T1000 (cell line): Measurements from ENCODE around the gene KRT15.

Source experiments
- DNase-seq: peaks from one replicate; lab custom pipeline; 2025; ENCODE audit warnings: mixed read lengths; lab: John Stamatoyannopoulos, UW

Gene KRT15

GRCh38 chr17:41480136-41480535, 38.6 kb downstream of the KRT15 start:
- DNase-seq = no peak

GRCh38 chr17:41478237-41478636, 40.5 kb downstream of the KRT15 start:
- DNase-seq = no peak

DNA sequence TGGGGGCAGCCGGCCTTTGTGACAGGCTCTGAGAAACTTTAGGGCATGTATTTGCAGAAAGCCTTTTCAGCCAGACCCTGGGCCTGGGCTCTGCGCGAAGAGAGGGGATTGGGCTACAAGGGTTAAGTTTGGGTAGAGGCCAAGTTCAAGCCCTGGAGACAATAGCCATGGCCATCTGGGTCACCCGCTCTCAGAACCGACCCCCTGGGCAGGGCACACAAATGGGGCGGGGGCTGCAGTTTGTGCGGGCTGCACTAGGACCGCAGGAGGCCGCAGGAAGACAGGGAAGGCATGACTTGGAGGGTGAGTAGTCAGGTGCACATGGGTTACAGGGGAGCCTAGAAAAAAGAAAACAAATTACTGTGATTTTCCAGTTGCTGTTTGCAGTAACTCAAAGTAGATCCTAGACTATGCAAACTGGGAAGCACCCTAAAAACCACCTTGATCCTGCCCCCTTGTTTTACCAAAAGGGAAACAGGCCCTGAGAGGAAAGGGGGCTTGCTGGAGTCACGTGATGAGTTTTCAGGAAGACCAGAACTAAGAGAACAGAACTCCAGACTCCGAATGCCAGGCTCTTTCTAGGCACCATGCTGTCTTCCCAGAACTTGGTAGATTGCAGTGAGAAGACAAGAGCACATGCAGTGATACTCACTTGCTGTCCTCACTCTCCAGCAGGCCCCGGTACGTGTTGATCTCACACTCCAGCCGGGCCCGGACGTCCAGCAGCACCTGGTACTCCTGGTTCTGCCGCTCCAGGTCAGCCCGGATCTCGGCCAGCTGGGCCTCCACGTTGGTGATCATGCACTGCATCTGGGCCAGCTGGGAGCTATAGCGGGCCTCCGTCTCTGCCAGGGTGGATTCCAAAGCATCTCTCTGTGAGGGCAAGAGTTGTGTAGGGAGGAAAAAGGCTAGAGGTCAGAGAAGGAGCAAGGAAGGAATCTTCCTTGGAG, 41.5 kb downstream of the KRT15 start:
- DNase-seq = no peak

DNA sequence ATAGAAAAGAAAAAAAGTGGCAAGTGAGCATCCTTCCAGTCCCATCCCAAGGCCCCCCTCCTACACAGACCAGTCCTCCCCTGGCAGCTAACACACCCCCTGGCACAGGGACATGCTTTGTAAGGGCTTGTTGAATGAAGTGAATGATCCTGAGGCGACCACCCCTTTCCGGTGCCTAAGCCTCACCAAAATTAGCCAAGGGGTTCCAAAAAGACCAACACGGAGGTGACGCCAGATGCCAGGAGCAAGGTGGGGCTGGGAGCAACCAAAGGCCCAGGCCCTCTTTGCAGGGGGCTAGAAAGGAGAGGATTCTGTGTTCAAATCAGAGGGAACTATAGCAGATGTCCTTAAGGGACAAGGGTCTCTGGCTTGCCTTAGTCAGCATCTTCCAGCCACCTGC, 43.3 kb downstream of the KRT15 start:
- no peak for DNase-seq

DNA sequence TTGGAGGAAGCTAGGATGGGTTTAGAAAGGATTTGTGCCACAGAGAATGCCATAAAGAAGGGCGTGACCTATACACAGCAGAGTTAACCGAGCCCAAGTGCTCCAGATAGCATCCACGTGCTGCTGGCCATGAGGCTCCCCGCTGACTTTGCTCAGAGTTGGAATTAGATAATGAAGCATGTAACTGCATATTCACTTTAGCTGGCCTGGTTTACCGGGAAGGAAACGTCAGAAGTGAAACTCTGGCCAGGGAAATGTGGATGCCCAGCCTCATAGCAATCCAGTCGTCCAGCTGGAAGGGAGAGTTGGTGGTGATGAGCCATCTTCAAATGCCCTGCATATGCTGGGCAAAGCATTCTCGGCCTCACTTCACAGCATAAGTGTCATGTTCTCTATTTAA, 43.8 kb downstream of the KRT15 start:
- no peak for DNase-seq

GRCh38 chr17:41468346-41468745, 50.3 kb downstream of the KRT15 start:
- no peak for DNase-seq

- DNase-seq = no peak
Observed at GRCh38 chr17:41467561-41467960, 51.1 kb downstream of the KRT15 start.

- no peak for DNase-seq
Observed at GRCh38 chr17:41466988-41467387, 51.7 kb downstream of the KRT15 start, which contains the start of gene KRT32. KRT32 (minus strand) TSS chr17:41467386; CDS start chr17:41467325, 61 bp downstream.

DNA sequence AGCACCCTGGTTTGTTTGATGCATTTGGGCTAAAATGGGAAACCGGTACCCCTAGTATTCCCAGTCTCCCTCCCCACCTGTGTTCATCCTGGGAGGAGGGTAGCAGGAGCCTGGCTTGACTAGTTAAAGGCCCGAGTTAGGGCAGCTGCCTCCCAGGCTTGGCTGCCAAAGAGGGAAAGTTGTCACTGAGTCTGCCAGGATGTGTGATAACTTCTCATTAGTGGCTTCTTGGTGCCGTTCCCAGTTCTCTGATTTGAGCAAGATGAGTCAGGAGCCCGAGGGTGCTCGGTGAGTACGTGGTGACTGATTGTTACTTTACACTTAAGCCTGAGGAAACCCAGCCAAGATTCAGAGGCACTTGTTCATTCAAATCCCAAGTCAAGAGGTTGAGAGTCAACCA, 54.0 kb downstream of the KRT15 start:
- DNase-seq = peak; percentile 63

DNA sequence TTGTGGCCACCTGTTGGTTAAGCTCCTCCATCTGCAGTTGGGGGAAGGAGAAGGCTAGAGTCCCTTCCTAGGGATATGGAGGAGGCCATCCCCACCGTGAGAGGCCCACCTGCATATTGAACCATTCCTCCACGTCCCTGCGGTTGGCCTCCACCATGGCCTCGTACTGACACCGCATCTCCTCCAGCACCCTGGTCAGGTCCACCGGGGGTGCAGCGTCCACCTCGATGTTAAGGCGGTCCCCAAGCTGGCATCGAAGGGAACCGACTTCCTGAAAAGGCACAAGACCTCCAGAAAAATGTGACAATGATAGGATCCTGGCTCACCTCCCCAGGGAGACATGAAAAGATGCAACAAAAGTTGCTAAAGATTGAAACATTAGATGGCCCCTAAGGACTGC, 54.5 kb downstream of the KRT15 start:
- no peak for DNase-seq

DNA sequence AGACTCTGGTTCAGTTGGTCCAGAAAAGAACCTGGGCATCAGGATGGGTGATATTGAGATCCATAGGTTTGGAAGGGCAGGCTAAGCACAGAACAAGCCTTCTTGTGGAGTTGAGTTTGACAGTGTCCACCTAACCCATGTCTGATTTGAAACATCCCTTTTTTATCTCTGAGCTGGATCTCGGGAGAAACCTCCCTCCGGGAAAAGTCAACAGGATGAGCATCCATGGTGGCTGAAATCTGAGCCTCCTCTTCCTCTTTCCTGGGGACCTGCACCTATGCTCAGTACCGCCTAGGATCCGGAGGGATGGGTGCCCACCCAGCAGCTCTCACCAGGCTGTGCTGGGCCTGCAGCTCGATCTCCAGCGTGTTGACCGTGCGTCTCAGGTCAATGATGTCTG, 54.9 kb downstream of the KRT15 start:
- DNase-seq = no peak
